OCI-LY1 (cell line): ENCODE results near the gene FBL.

ENCODE experiments used
- EZH2 ChIP-seq: fragments of 200-600 bp; sonication (generic), shearing (Covaris generic); IDR thresholded peaks from 2 replicates; pipeline ENCODE4 v1.8.0; 2017; ENCODE audit warnings: borderline replicate concordance, mixed run types, mild to moderate bottlenecking, antibody characterized with exemption, low read length, moderate library complexity, mixed read lengths
- TF ChIP-seq, protein P1 (sequence below): fragments of 200-600 bp; sonication (generic), shearing (Covaris generic); IDR thresholded peaks from 2 replicates; pipeline ENCODE4 v1.5.1; 2017; ENCODE audit warnings: mild to moderate bottlenecking, antibody characterized with exemption, low read length, moderate library complexity, mixed read lengths

DNA sequence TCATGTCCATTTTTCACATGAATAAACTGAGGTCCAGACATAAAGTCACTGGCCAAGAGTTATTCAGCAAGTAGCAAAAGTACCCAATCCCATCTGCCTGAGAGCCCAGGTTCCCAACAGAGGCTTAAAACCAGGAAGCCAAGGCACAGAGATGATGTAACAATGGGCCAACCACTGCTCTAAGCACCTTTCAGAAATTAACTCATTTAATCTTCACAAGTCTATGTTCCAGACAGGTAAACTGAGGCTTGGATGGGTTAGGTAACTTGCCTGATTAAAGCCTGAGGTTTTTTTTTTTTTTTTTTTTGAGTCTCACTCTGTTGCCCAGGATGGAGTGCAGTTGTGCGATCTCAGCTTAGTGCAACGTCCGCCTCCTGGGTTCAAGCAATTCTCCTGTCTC is 8.2 kb downstream of the FBL start:
- TF ChIP-seq, protein P1, sequence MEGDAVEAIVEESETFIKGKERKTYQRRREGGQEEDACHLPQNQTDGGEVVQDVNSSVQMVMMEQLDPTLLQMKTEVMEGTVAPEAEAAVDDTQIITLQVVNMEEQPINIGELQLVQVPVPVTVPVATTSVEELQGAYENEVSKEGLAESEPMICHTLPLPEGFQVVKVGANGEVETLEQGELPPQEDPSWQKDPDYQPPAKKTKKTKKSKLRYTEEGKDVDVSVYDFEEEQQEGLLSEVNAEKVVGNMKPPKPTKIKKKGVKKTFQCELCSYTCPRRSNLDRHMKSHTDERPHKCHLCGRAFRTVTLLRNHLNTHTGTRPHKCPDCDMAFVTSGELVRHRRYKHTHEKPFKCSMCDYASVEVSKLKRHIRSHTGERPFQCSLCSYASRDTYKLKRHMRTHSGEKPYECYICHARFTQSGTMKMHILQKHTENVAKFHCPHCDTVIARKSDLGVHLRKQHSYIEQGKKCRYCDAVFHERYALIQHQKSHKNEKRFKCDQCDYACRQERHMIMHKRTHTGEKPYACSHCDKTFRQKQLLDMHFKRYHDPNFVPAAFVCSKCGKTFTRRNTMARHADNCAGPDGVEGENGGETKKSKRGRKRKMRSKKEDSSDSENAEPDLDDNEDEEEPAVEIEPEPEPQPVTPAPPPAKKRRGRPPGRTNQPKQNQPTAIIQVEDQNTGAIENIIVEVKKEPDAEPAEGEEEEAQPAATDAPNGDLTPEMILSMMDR, result no peak
- TF ChIP-seq EZH2, result no peak
